ENCODE data around the gene LACTB. TPM values are rescaled to one million over a fixed set of nuclear protein-coding genes. Genes with fewer than 3 reads are reported as not detected.

LACTB gene
- total and polyA plus RNA-seq, 2 of the 13 experiments (the other 11 are each of a cell fraction or from before 2014, with no cell fraction given) = 14.8 to 23.0 TPM

GRCh38 chr15:63133786-63134185 is 12.1 kb downstream of the LACTB start:
- no peak for TF ChIP-seq ZNF550 (CRISPR knock-in tag; IDR thresholded peaks at IDR 0.05; ENCODE audit: borderline replicate concordance)
- TF ChIP-seq NCOA2 (CRISPR knock-in tag; IDR thresholded peaks at IDR 0.05) = no peak
- TF ChIP-seq ZNF616 (CRISPR knock-in tag; IDR thresholded peaks at IDR 0.05; ENCODE audit: low read depth) = no peak
- TF ChIP-seq ZNF597 (CRISPR knock-in tag; IDR thresholded peaks at IDR 0.05) = no peak
- no peak for TF ChIP-seq NFYC (CRISPR knock-in tag; IDR thresholded peaks at IDR 0.05)
- no peak for TF ChIP-seq ATF6 (CRISPR knock-in tag; conservative IDR thresholded peaks at IDR 0.05)
- no peak for TF ChIP-seq REST (IDR thresholded peaks at IDR 0.05; ENCODE audit: borderline replicate concordance in 1 of 2, low read depth in 1 of 2, low read length in 2 of 2)
- no peak for TF ChIP-seq FOXO1 (CRISPR knock-in tag; IDR thresholded peaks at IDR 0.05)
- no peak for TF ChIP-seq DRAP1 (CRISPR knock-in tag; IDR thresholded peaks at IDR 0.05)
- TF ChIP-seq FIP1L1 (IDR thresholded peaks at IDR 0.05; ENCODE audit: borderline replicate concordance, insufficient read depth, low read depth, low read length) = no peak
- BruUV-seq (replicated peaks) = no TSS peak
- no peak for DNase-seq (ENCODE audit: low spot score)
- no peaks in the 10 kb centered on the region for H4K20me1 ChIP-seq (ENCODE audit: insufficient read depth, low read length)
- CTCF ChIA-PET (ENCODE audit: low intra/inter-chr PET ratio, low total read pairs) = no interaction called here
- H2AFZ ChIP-seq (ENCODE audit: low read length) = no peak overlapping the region
- H3K9me3 ChIP-seq (ENCODE audit: low read length) = no peaks in the 10 kb centered on the region
- no peaks in the 10 kb centered on the region; a peak in 1 of 5 replicates for H3K27me3 ChIP-seq (ENCODE audit: control insufficient read depth in 1 of 2, insufficient read depth in 2 of 2, low read length in 2 of 2)
- in situ Hi-C loops (cut with HindIII; ENCODE audit: extremely low pct_ligation_motif_present, low pct_unique_long_range_greater_than_20kb) (no loop called here), intact Hi-C loops (cut with micrococcal nuclease; ENCODE audit: unreplicated experiment) (no loop called here)
- no peak overlapping the region for H3K27ac ChIP-seq (ENCODE audit: extremely low read length, insufficient read depth, low read length)
- peaks cover 0 to 11% of the 10 kb centered on the region in 2 experiments; a peak in 1 of 5 replicates for H3K36me3 ChIP-seq (replicated peaks in 1 of 2; ENCODE audit: control insufficient read depth in 1 of 2, insufficient read depth in 2 of 2, low read length in 2 of 2)
- no peak for FAIRE-seq
- H3K4me2 ChIP-seq (ENCODE audit: low read depth, low read length) = no peak overlapping the region
- 94% methylated on average over 1 of the region's 1 CpG for WGBS (ENCODE audit: low lambda C conversion rate)
- no peaks in the 10 kb centered on the region for H3K4me1 ChIP-seq (ENCODE audit: insufficient read depth, low read length)
- no peak for ATAC-seq
- POLR2A ChIA-PET = no interaction called here
- H3K79me2 ChIP-seq (ENCODE audit: insufficient read depth, low read length) = no peaks in the 10 kb centered on the region
- no peak overlapping the region for H3K9ac ChIP-seq (ENCODE audit: insufficient read depth, low read depth, low read length)
- H3K4me3 ChIP-seq (replicated peaks in 1 of 3; ENCODE audit: insufficient read depth in 1 of 3, low read depth in 2 of 3, low read length in 3 of 3) = no peak overlapping the region

Measured in HepG2 (cell line).